ENCODE data around the gene FMN1.

Gene FMN1

GRCh38 chr15:32933236-32933635, 261.3 kb downstream of the FMN1 start:
- DNase-seq (ENCODE audit: low read depth in 2 of 2) = no peak

GRCh38 chr15:32928876-32929275, 265.6 kb downstream of the FMN1 start:
- no peak for DNase-seq (ENCODE audit: low read depth in 2 of 2)

GRCh38 chr15:32927124-32927523, 267.4 kb downstream of the FMN1 start:
- no peak for DNase-seq (ENCODE audit: low read depth in 2 of 2)

GRCh38 chr15:32923176-32923575, 271.3 kb downstream of the FMN1 start:
- no peak for DNase-seq (ENCODE audit: low read depth in 2 of 2)

GRCh38 chr15:32922541-32922940, 272.0 kb downstream of the FMN1 start:
- no peak for DNase-seq (ENCODE audit: low read depth in 2 of 2)

- no peak for DNase-seq (ENCODE audit: low read depth in 2 of 2)
Observed at GRCh38 chr15:32919749-32920414, 274.6 kb downstream of the FMN1 start.

GRCh38 chr15:32918547-32918946, 276.0 kb downstream of the FMN1 start:
- DNase-seq (ENCODE audit: low read depth in 2 of 2) = no peak

GRCh38 chr15:32910839-32911238, 283.7 kb downstream of the FMN1 start:
- DNase-seq (ENCODE audit: low read depth in 2 of 2) = no peak

GRCh38 chr15:32909431-32909830, 285.1 kb downstream of the FMN1 start:
- DNase-seq (ENCODE audit: low read depth in 2 of 2) = no peak

- DNase-seq (ENCODE audit: low read depth in 2 of 2) = no peak
Observed at GRCh38 chr15:32908872-32909271, 285.6 kb downstream of the FMN1 start.

GRCh38 chr15:32908135-32908801, 286.2 kb downstream of the FMN1 start:
- no peak for DNase-seq (ENCODE audit: low read depth in 2 of 2)

- no peak for DNase-seq (ENCODE audit: low read depth in 2 of 2)
Observed at GRCh38 chr15:32905481-32905880, 289.0 kb downstream of the FMN1 start.

GRCh38 chr15:32904448-32904847, 290.1 kb downstream of the FMN1 start:
- no peak for DNase-seq (ENCODE audit: low read depth in 2 of 2)

GRCh38 chr15:32903591-32904290, 290.8 kb downstream of the FMN1 start:
- DNase-seq (ENCODE audit: low read depth in 2 of 2) = no peak

GRCh38 chr15:32901995-32902394, 292.5 kb downstream of the FMN1 start:
- no peak for DNase-seq (ENCODE audit: low read depth in 2 of 2)

GRCh38 chr15:32901192-32901591, 293.3 kb downstream of the FMN1 start:
- DNase-seq (ENCODE audit: low read depth in 2 of 2) = no peak

- no peak for DNase-seq (ENCODE audit: low read depth in 2 of 2)
Observed at GRCh38 chr15:32899126-32899596, 295.4 kb downstream of the FMN1 start.

GRCh38 chr15:32898414-32898813, 296.1 kb downstream of the FMN1 start:
- no peak for DNase-seq (ENCODE audit: low read depth in 2 of 2)

- DNase-seq (ENCODE audit: low read depth in 2 of 2) = no peak
Observed at GRCh38 chr15:32893421-32893820, 301.1 kb downstream of the FMN1 start.

GRCh38 chr15:32889214-32889613, 305.3 kb downstream of the FMN1 start:
- no peak for DNase-seq (ENCODE audit: low read depth in 2 of 2)

- DNase-seq (ENCODE audit: low read depth in 2 of 2) = no peak
Observed at GRCh38 chr15:32888221-32888761, 306.2 kb downstream of the FMN1 start.

GRCh38 chr15:32887090-32887489, 307.4 kb downstream of the FMN1 start:
- DNase-seq (ENCODE audit: low read depth in 2 of 2) = no peak

GRCh38 chr15:32886459-32886858, 308.1 kb downstream of the FMN1 start:
- DNase-seq (ENCODE audit: low read depth in 2 of 2) = no peak

Measured in stimulated activated CD4-positive, alpha-beta T cell treated with anti-CD3 and anti-CD28 coated beads, Interleukin-1b, Interleukin-23, amount 100 ng/mL, for 1 hour (primary cell).